ENCODE results near the gene NPHP4. TPM values are rescaled to one million over a fixed set of nuclear protein-coding genes. Genes with fewer than 3 reads are reported as not detected.

The NPHP4 gene
- total RNA-seq, 2 experiments from 2014 or later = 13.4 to 24.2 TPM

DNA sequence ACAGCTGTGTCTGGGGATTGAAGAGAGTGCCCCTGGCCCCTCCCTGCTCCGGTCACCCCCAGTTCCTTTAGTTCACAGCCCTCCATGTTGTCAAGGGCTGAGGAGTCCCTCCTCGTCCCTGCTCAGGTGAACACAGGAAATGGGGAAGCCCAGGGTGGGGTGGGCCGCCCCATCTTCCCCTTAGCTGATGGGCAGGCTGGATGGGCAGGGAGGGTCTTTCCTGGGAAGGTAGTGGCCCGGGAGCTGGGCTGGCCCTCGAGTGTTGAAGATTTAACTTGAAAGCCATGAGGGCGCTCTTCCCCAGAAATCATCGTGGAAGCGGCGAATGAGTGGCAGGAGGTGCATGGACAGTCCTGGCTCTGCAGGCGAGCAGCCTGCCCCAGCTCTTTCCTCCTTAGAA lies 18.3 kb upstream of the NPHP4 start:
- Histone ChIP-seq H3K9me3 (ENCODE audit: low read length) (no peaks in the 10 kb centered on the region), H3K4me2 (ENCODE audit: low read length) (no peak overlapping the region), H3K36me3 (ENCODE audit: insufficient read depth, low read length) (no peaks in the 10 kb centered on the region), H2AFZ (ENCODE audit: low read length) (no peak overlapping the region), H3K9me2 (ENCODE audit: insufficient read depth, low read length) (no peaks in the 10 kb centered on the region), H3K4me3 (ENCODE audit: low read depth, low read length, poor library complexity, severe bottlenecking) (no peak overlapping the region), H3K79me2 (ENCODE audit: insufficient read depth, low read depth, low read length) (no peaks in the 10 kb centered on the region), H4K20me1 (ENCODE audit: insufficient read depth, low read length) (no peaks in the 10 kb centered on the region), H3K27ac (ENCODE audit: low read depth, low read length, poor library complexity, severe bottlenecking) (no peak overlapping the region), H3K4me1 (ENCODE audit: insufficient read depth, low read length, poor library complexity, severe bottlenecking) (no peaks in the 10 kb centered on the region)
- intact Hi-C loops (cut with micrococcal nuclease; ENCODE audit: unreplicated experiment) = no loop called here
- CTCF ChIA-PET (ENCODE audit: unreplicated experiment) = no interaction called here
- TF ChIP-seq EZH2phosphoT487 (IDR thresholded peaks at IDR 0.05; ENCODE audit: borderline replicate concordance, low read depth, low read length) = no peak
- TF ChIP-seq, protein P1, sequence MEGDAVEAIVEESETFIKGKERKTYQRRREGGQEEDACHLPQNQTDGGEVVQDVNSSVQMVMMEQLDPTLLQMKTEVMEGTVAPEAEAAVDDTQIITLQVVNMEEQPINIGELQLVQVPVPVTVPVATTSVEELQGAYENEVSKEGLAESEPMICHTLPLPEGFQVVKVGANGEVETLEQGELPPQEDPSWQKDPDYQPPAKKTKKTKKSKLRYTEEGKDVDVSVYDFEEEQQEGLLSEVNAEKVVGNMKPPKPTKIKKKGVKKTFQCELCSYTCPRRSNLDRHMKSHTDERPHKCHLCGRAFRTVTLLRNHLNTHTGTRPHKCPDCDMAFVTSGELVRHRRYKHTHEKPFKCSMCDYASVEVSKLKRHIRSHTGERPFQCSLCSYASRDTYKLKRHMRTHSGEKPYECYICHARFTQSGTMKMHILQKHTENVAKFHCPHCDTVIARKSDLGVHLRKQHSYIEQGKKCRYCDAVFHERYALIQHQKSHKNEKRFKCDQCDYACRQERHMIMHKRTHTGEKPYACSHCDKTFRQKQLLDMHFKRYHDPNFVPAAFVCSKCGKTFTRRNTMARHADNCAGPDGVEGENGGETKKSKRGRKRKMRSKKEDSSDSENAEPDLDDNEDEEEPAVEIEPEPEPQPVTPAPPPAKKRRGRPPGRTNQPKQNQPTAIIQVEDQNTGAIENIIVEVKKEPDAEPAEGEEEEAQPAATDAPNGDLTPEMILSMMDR (conservative IDR thresholded peaks at IDR 0.05; ENCODE audit: low read length) = no peak
- DNase-seq (ENCODE audit: low spot score) = no peak
- POLR2A ChIA-PET = no interaction called here
- BruUV-seq (replicated peaks) = no TSS peak

DNA sequence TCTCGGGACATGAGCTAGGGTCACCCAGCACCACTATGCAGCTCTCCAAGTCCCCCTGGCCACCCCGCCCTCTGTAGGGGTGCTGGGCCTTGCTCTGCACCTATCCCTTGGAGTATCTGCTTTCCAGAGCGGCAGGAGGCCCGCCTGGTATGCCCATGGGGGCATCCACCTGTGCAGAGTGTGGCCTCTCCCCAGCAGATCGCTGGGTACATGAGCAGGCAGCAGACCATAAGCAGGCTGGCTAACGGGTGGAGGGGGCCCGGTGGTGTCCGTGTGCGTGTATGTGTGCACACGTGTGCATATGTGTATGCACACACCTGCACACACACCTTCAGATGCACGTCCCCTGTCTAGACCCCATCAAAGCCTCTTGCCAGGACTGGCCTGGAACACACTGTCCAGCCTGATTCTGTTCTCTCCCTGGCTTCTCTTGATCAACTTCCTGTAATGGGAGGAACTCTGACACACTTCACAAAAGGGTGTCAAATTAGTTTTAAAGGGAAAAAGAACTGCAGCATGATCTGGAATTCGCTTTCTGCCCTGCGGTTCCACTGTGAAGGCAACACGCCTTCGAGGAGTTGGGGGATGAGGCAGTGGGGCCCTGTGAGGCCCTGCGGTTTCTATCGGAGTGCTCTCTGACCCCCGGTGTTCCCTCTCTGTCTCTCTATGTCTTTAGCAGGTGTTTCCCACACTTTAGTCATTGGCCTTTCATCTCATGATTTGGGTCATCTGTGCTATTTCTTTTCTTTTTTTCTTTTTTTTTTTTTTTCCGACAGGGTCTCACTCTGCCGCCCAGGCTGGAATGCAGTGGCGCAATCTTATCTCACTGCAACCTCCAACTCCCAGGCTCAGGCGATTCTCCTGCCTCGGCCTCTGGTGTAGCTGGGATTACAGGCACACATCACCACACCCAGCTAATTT lies 17.2 kb upstream of the NPHP4 start:
- no peak for TF ChIP-seq EZH2phosphoT487 (IDR thresholded peaks at IDR 0.05; ENCODE audit: borderline replicate concordance, low read depth, low read length)
- TF ChIP-seq, protein P1 (conservative IDR thresholded peaks at IDR 0.05; ENCODE audit: low read length) = no peak
- Histone ChIP-seq H3K9me2 (ENCODE audit: insufficient read depth, low read length) (no peaks in the 10 kb centered on the region), H3K27ac (ENCODE audit: low read depth, low read length, poor library complexity, severe bottlenecking) (no peak overlapping the region), H3K4me2 (ENCODE audit: low read length) (no peak overlapping the region), H3K4me1 (ENCODE audit: insufficient read depth, low read length, poor library complexity, severe bottlenecking) (no peaks in the 10 kb centered on the region), H3K4me3 (ENCODE audit: low read depth, low read length, poor library complexity, severe bottlenecking) (no peak overlapping the region), H3K36me3 (ENCODE audit: insufficient read depth, low read length) (no peaks in the 10 kb centered on the region), H3K9me3 (ENCODE audit: low read length) (no peaks in the 10 kb centered on the region), H4K20me1 (ENCODE audit: insufficient read depth, low read length) (no peaks in the 10 kb centered on the region), H2AFZ (ENCODE audit: low read length) (no peak overlapping the region), H3K79me2 (ENCODE audit: insufficient read depth, low read depth, low read length) (no peaks in the 10 kb centered on the region)
- ChIA-PET POLR2A (no interaction called here), CTCF (ENCODE audit: unreplicated experiment) (no interaction called here)
- no TSS peak for BruUV-seq (replicated peaks)
- no peak for DNase-seq (ENCODE audit: low spot score)
- intact Hi-C loops (cut with micrococcal nuclease; ENCODE audit: unreplicated experiment) = no loop called here

DNA sequence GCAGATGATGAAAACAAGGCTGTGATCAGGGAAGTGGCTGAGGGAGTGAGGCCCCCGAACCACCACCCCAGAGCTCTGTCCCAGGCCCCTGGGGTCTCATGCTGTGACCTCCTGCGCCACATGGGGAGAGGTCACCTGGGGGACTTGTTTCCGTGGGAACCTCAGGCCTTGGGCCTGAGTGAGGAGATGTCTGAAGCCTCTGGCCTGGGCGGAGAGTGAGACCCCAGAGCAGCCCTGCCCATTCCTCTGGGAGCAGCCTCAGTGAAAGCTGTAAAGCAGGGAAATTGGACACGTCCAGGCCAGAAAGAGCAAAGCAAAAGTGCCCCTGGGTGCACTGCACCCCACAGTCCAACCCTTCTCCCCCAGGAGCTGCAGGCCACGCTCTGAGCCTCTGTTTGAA lies 16.5 kb upstream of the NPHP4 start:
- H3K4me3 ChIP-seq (ENCODE audit: low read depth, low read length, poor library complexity, severe bottlenecking) = no peak overlapping the region
- H3K79me2 ChIP-seq (ENCODE audit: insufficient read depth, low read depth, low read length) = no peaks in the 10 kb centered on the region
- TF ChIP-seq, protein P1 (conservative IDR thresholded peaks at IDR 0.05; ENCODE audit: low read length) = no peak
- no peak for TF ChIP-seq EZH2phosphoT487 (IDR thresholded peaks at IDR 0.05; ENCODE audit: borderline replicate concordance, low read depth, low read length)
- H3K9me2 ChIP-seq (ENCODE audit: insufficient read depth, low read length) = no peaks in the 10 kb centered on the region
- intact Hi-C loops (cut with micrococcal nuclease; ENCODE audit: unreplicated experiment) = no loop called here
- H3K36me3 ChIP-seq (ENCODE audit: insufficient read depth, low read length) = no peaks in the 10 kb centered on the region
- H3K27ac ChIP-seq (ENCODE audit: low read depth, low read length, poor library complexity, severe bottlenecking) = no peak overlapping the region
- POLR2A ChIA-PET = no interaction called here
- no peaks in the 10 kb centered on the region for H3K4me1 ChIP-seq (ENCODE audit: insufficient read depth, low read length, poor library complexity, severe bottlenecking)
- CTCF ChIA-PET (ENCODE audit: unreplicated experiment) = no interaction called here
- no peak overlapping the region for H3K4me2 ChIP-seq (ENCODE audit: low read length)
- H3K9me3 ChIP-seq (ENCODE audit: low read length) = no peaks in the 10 kb centered on the region
- DNase-seq (ENCODE audit: low spot score) = no peak
- H4K20me1 ChIP-seq (ENCODE audit: insufficient read depth, low read length) = no peaks in the 10 kb centered on the region
- BruUV-seq (replicated peaks) = no TSS peak
- H2AFZ ChIP-seq (ENCODE audit: low read length) = no peak overlapping the region
